OCI-LY1 (cell line): ENCODE data around the gene ELFN2.

Experiments used
- H2AFZ ChIP-seq: fragments of 200-600 bp; sonication (generic), shearing (Covaris generic); 2 replicates; pipeline ENCODE4 v1.6.0; 2014; ENCODE audit warnings: antibody characterized with exemption, mild to moderate bottlenecking, low read length
- H3F3A ChIP-seq: fragments of 200-600 bp; sonication (generic), shearing (Covaris generic); 2 replicates; pipeline ENCODE4 v1.6.0; 2014; ENCODE audit warnings: mild to moderate bottlenecking, antibody characterized with exemption, low read length, moderate library complexity; ENCODE audit not compliant: insufficient read depth
- H3K27ac ChIP-seq: fragments of 200-600 bp; sonication (generic); 2 replicates; pipeline ENCODE4 v1.5.1; 2014; ENCODE audit warnings: low read length, mixed run types, mild to moderate bottlenecking, low read depth; ENCODE audit not compliant: poor library complexity, severe bottlenecking
- H3K27me3 ChIP-seq: fragments of 200-600 bp; sonication (generic); 2 replicates; pipeline ENCODE4 v1.6.0; 2014; ENCODE audit warnings: antibody characterized with exemption, mild to moderate bottlenecking, low read length, moderate library complexity; ENCODE audit not compliant: insufficient read depth
- H3K36me3 ChIP-seq: fragments of 200-600 bp; sonication (generic); 2 replicates; pipeline ENCODE4 v1.6.1; 2014; ENCODE audit warnings: mild to moderate bottlenecking, antibody characterized with exemption, low read length, moderate library complexity, mixed read lengths; ENCODE audit not compliant: insufficient read depth
- H3K4me1 ChIP-seq: fragments of 200-600 bp; sonication (generic); 2 replicates; pipeline ENCODE4 v1.5.1; 2014; ENCODE audit warnings: mild to moderate bottlenecking, low read length, moderate library complexity; ENCODE audit not compliant: insufficient read depth, severe bottlenecking
- H3K4me2 ChIP-seq: fragments of 200-600 bp; sonication (generic), shearing (Covaris generic); 2 replicates; pipeline ENCODE4 v1.6.1; 2014; ENCODE audit warnings: low read length
- H3K4me3 ChIP-seq: fragments of 200-600 bp; sonication (generic); 2 replicates; pipeline ENCODE4 v1.5.1; 2014; ENCODE audit warnings: low read length, low read depth, mild to moderate bottlenecking, mixed read lengths; ENCODE audit not compliant: poor library complexity, severe bottlenecking
- H3K79me2 ChIP-seq: fragments of 200-600 bp; shearing (Covaris generic); 2 replicates; pipeline ENCODE4 v1.6.1; 2016; ENCODE audit warnings: mixed run types, low read length, mixed read lengths; ENCODE audit not compliant: insufficient read depth
- H3K9ac ChIP-seq: fragments of 200-600 bp; sonication (generic), shearing (Covaris generic); 2 replicates; pipeline ENCODE4 v1.6.1; 2014; ENCODE audit warnings: mild to moderate bottlenecking, low read length, mixed read lengths
- H3K9me2 ChIP-seq: fragments of 200-600 bp; sonication (generic), shearing (Covaris generic); 2 replicates; pipeline ENCODE4 v1.6.1; 2014; ENCODE audit warnings: low read depth, mild to moderate bottlenecking, low read length, mixed read lengths
- H3K9me3 ChIP-seq: fragments of 200-600 bp; shearing (Covaris generic); 2 replicates; pipeline ENCODE4 v1.6.1; 2014; ENCODE audit warnings: low read length, mixed read lengths
- H4K20me1 ChIP-seq: fragments of 200-600 bp; sonication (generic), shearing (Covaris generic); 2 replicates; pipeline ENCODE4 v1.6.0; 2016; ENCODE audit warnings: mild to moderate bottlenecking, low read length; ENCODE audit not compliant: insufficient read depth
- CTCF ChIP-seq: fragments of 200-600 bp; sonication (generic), shearing (Covaris generic); IDR thresholded peaks from 2 replicates; pipeline ENCODE4 v1.5.1; 2017; ENCODE audit warnings: mild to moderate bottlenecking, antibody characterized with exemption, low read length, moderate library complexity, mixed read lengths
- EZH2 ChIP-seq: fragments of 200-600 bp; sonication (generic), shearing (Covaris generic); IDR thresholded peaks from 2 replicates; pipeline ENCODE4 v1.8.0; 2017; ENCODE audit warnings: borderline replicate concordance, mixed run types, mild to moderate bottlenecking, antibody characterized with exemption, low read length, moderate library complexity, mixed read lengths

The ELFN2 gene

GRCh38 chr22:37379722-37380121, 47.6 kb downstream of the ELFN2 start:
- H4K20me1 ChIP-seq = no peaks in the 10 kb centered on the region
- no peak overlapping the region for H3K4me2 ChIP-seq
- no peaks in the 10 kb centered on the region for H3K9me3 ChIP-seq
- no peak overlapping the region for H3K4me3 ChIP-seq
- H3F3A ChIP-seq = no peaks in the 10 kb centered on the region
- no peak overlapping the region for H3K9ac ChIP-seq
- no peak overlapping the region for H2AFZ ChIP-seq
- H3K36me3 ChIP-seq = no peaks in the 10 kb centered on the region
- H3K4me1 ChIP-seq = no peaks in the 10 kb centered on the region
- no peak overlapping the region for H3K27ac ChIP-seq
- H3K9me2 ChIP-seq = no peaks in the 10 kb centered on the region
- H3K27me3 ChIP-seq = 0 out of 2 replicates have a peak, but pooled peaks cover 2% of the 10 kb centered on the region
- no peak for TF ChIP-seq CTCF
- no peak for TF ChIP-seq EZH2
- H3K79me2 ChIP-seq = no peaks in the 10 kb centered on the region

GRCh38 chr22:37379085-37379484, 48.2 kb downstream of the ELFN2 start:
- Histone ChIP-seq H3F3A (no peaks in the 10 kb centered on the region), H3K9me3 (no peaks in the 10 kb centered on the region), H2AFZ (no peak overlapping the region), H3K27ac (no peak overlapping the region), H4K20me1 (no peaks in the 10 kb centered on the region), H3K9ac (no peak overlapping the region), H3K27me3 (0 out of 2 replicates have a peak, but pooled peaks cover 4% of the 10 kb centered on the region), H3K4me3 (no peak overlapping the region), H3K36me3 (no peaks in the 10 kb centered on the region), H3K4me2 (no peak overlapping the region), H3K79me2 (no peaks in the 10 kb centered on the region), H3K9me2 (no peaks in the 10 kb centered on the region), H3K4me1 (no peaks in the 10 kb centered on the region)
- no peak for TF ChIP-seq EZH2
- no peak for TF ChIP-seq CTCF

GRCh38 chr22:37378642-37379058, 48.6 kb downstream of the ELFN2 start:
- no peaks in the 10 kb centered on the region for H3F3A ChIP-seq
- H3K4me1 ChIP-seq = no peaks in the 10 kb centered on the region

More at GRCh38 chr22:37378642-37379058, 48.6 kb downstream of the ELFN2 start:
- Histone ChIP-seq H3K79me2 (no peaks in the 10 kb centered on the region), H2AFZ (no peak overlapping the region), H3K9me3 (no peaks in the 10 kb centered on the region), H4K20me1 (no peaks in the 10 kb centered on the region), H3K36me3 (no peaks in the 10 kb centered on the region), H3K9ac (no peak overlapping the region), H3K27ac (no peak overlapping the region), H3K27me3 (0 out of 2 replicates have a peak, but pooled peaks cover 6% of the 10 kb centered on the region), H3K4me3 (no peak overlapping the region), H3K9me2 (no peaks in the 10 kb centered on the region), H3K4me2 (no peak overlapping the region)
- TF ChIP-seq CTCF = no peak
- TF ChIP-seq EZH2 = no peak
